ENCODE results near the gene SLAMF9. TPM values are rescaled to one million over a fixed set of nuclear protein-coding genes. Genes with fewer than 3 reads are reported as not detected.

Gene SLAMF9
- total and polyA plus RNA-seq, 2 of the 8 experiments (the other 6 are each of a cell fraction or from before 2014, with no cell fraction given) = not detected

DNA sequence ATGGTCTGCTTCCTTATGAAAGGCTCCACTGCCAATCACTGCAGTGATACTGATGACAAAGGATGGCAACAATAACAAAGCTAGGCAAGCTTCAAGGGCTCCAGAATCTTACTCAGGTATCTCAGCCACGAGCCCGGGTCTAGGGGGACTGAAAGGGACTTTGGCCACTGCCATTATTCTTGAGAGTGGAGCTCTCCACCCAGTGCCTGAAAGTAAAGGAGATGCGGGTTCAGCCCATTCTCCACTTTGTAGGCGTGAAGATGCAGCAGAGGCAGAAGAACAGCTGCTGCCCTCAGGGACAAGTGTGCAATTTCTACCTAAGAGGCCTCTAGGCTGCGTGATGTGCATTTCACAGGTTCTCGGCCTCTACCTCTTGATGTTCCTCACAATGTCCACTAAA lies 31.4 kb upstream of the SLAMF9 start (continued):
- TF ChIP-seq, protein P1, sequence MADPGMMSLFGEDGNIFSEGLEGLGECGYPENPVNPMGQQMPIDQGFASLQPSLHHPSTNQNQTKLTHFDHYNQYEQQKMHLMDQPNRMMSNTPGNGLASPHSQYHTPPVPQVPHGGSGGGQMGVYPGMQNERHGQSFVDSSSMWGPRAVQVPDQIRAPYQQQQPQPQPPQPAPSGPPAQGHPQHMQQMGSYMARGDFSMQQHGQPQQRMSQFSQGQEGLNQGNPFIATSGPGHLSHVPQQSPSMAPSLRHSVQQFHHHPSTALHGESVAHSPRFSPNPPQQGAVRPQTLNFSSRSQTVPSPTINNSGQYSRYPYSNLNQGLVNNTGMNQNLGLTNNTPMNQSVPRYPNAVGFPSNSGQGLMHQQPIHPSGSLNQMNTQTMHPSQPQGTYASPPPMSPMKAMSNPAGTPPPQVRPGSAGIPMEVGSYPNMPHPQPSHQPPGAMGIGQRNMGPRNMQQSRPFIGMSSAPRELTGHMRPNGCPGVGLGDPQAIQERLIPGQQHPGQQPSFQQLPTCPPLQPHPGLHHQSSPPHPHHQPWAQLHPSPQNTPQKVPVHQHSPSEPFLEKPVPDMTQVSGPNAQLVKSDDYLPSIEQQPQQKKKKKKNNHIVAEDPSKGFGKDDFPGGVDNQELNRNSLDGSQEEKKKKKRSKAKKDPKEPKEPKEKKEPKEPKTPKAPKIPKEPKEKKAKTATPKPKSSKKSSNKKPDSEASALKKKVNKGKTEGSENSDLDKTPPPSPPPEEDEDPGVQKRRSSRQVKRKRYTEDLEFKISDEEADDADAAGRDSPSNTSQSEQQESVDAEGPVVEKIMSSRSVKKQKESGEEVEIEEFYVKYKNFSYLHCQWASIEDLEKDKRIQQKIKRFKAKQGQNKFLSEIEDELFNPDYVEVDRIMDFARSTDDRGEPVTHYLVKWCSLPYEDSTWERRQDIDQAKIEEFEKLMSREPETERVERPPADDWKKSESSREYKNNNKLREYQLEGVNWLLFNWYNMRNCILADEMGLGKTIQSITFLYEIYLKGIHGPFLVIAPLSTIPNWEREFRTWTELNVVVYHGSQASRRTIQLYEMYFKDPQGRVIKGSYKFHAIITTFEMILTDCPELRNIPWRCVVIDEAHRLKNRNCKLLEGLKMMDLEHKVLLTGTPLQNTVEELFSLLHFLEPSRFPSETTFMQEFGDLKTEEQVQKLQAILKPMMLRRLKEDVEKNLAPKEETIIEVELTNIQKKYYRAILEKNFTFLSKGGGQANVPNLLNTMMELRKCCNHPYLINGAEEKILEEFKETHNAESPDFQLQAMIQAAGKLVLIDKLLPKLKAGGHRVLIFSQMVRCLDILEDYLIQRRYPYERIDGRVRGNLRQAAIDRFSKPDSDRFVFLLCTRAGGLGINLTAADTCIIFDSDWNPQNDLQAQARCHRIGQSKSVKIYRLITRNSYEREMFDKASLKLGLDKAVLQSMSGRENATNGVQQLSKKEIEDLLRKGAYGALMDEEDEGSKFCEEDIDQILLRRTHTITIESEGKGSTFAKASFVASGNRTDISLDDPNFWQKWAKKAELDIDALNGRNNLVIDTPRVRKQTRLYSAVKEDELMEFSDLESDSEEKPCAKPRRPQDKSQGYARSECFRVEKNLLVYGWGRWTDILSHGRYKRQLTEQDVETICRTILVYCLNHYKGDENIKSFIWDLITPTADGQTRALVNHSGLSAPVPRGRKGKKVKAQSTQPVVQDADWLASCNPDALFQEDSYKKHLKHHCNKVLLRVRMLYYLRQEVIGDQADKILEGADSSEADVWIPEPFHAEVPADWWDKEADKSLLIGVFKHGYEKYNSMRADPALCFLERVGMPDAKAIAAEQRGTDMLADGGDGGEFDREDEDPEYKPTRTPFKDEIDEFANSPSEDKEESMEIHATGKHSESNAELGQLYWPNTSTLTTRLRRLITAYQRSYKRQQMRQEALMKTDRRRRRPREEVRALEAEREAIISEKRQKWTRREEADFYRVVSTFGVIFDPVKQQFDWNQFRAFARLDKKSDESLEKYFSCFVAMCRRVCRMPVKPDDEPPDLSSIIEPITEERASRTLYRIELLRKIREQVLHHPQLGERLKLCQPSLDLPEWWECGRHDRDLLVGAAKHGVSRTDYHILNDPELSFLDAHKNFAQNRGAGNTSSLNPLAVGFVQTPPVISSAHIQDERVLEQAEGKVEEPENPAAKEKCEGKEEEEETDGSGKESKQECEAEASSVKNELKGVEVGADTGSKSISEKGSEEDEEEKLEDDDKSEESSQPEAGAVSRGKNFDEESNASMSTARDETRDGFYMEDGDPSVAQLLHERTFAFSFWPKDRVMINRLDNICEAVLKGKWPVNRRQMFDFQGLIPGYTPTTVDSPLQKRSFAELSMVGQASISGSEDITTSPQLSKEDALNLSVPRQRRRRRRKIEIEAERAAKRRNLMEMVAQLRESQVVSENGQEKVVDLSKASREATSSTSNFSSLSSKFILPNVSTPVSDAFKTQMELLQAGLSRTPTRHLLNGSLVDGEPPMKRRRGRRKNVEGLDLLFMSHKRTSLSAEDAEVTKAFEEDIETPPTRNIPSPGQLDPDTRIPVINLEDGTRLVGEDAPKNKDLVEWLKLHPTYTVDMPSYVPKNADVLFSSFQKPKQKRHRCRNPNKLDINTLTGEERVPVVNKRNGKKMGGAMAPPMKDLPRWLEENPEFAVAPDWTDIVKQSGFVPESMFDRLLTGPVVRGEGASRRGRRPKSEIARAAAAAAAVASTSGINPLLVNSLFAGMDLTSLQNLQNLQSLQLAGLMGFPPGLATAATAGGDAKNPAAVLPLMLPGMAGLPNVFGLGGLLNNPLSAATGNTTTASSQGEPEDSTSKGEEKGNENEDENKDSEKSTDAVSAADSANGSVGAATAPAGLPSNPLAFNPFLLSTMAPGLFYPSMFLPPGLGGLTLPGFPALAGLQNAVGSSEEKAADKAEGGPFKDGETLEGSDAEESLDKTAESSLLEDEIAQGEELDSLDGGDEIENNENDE (IDR thresholded peaks at IDR 0.05; ENCODE audit: insufficient replicate concordance, low read length) = no peak
- no peak for TF ChIP-seq EGR1 (IDR thresholded peaks at IDR 0.05; ENCODE audit: borderline replicate concordance, low read depth, low read length)
- no peak for TF ChIP-seq NRF1 (IDR thresholded peaks at IDR 0.05; ENCODE audit: low read depth, low read length)
- no peak for TF ChIP-seq GTF2F1 (IDR thresholded peaks at IDR 0.05; ENCODE audit: borderline replicate concordance, low read depth, low read length)
- TF ChIP-seq JUND (IDR thresholded peaks at IDR 0.05; ENCODE audit: low read length) = no peak
- TF ChIP-seq SP1 (IDR thresholded peaks at IDR 0.05; ENCODE audit: low read depth, low read length) = no peak
- no peak for TF ChIP-seq TAF1 (IDR thresholded peaks at IDR 0.05; ENCODE audit: low read depth, low read length)
- TF ChIP-seq KDM4A (IDR thresholded peaks at IDR 0.05; ENCODE audit: low read depth, low read length, severe bottlenecking) = no peak
- no peak for TF ChIP-seq SP4 (IDR thresholded peaks at IDR 0.05; ENCODE audit: low read length)
- TF ChIP-seq, protein P2, sequence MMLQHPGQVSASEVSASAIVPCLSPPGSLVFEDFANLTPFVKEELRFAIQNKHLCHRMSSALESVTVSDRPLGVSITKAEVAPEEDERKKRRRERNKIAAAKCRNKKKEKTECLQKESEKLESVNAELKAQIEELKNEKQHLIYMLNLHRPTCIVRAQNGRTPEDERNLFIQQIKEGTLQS (IDR thresholded peaks at IDR 0.05; ENCODE audit: insufficient read depth, low read depth, low read length) = no peak
- no peak for TF ChIP-seq POLR2A (IDR thresholded peaks at IDR 0.05; ENCODE audit: control extremely low read depth in 1 of 2, low read depth in 2 of 2, low read length in 2 of 2)
- no peak for TF ChIP-seq CBX5 (IDR thresholded peaks at IDR 0.05; ENCODE audit: low read depth, low read length)

Data from H1 (cell line).